Ovary (tissue), 9 donors: ENCODE data around the gene DOK6. TPM values are rescaled to one million over a fixed set of nuclear protein-coding genes. Genes with fewer than 3 reads are reported as not detected.

ENCODE experiments used
- DNase-seq, 5 donors: peaks; one replicate each; pipeline ENCODE4 v3.0.0-alpha.2; 2019 to 2020
- H3K27ac ChIP-seq, 2 donors: fragments of 200-600 bp; one replicate each; pipeline versions ENCODE4 v1.5.1 to v1.8.0; 2019 to 2022
- H3K27me3 ChIP-seq: fragments of 200-600 bp; one replicate; pipeline ENCODE4 v1.8.0; 2022
- H3K36me3 ChIP-seq: fragments of 200-600 bp; sonication (generic); one replicate; pipeline ENCODE4 v1.5.1; 2019
- H3K4me1 ChIP-seq: one replicate; pipeline ENCODE4 v1.8.1; 2013; ENCODE audit warnings: mild to moderate bottlenecking, moderate library complexity; ENCODE audit not compliant: insufficient read depth
- H3K4me3 ChIP-seq: fragments of 200-600 bp; sonication (generic); one replicate; pipeline ENCODE4 v1.5.1; 2017
- H3K9me3 ChIP-seq, 2 donors: fragments of 200-600 bp in 1 of 2; sonication (generic) in 1 of 2; one replicate each; pipeline versions ENCODE4 v1.5.1 to v1.8.1; 2013 to 2019; ENCODE audit warnings: mild to moderate bottlenecking in 1 of 2, moderate library complexity in 1 of 2
- CTCF ChIP-seq, 3 donors: fragments of 450-650 bp in 2 of 3; fragments of 200-600 bp in 1 of 3; IDR thresholded peaks; one replicate each; pipeline versions ENCODE4 v1.5.1 to v1.8.0; 2016 to 2022; ENCODE audit warnings: antibody characterized with exemption in 3 of 3, mild to moderate bottlenecking in 1 of 3
- EP300 ChIP-seq: sonication (generic); formaldehyde crosslinking; IDR thresholded peaks from one replicate; pipeline ENCODE4 v1.6.1; 2017; ENCODE audit warnings: antibody characterized with exemption
- POLR2A ChIP-seq: fragments of 450-650 bp; IDR thresholded peaks from one replicate; pipeline ENCODE4 v1.6.1; 2017; ENCODE audit warnings: antibody characterized with exemption, mild to moderate bottlenecking, moderate library complexity
- WGBS, 3 donors: extraction: QIAGEN DNeasy Blood & Tissue Kit in 1 of 3; methylation state at CpG; one replicate each; pipeline versions ENCODE4 v1.1.5 to v1.1.7; 2013 to 2017; 5-methylcytosine and 5-hydroxymethylcytosine counted together
- intact Hi-C, 4 donors: fragments of 100-400 bp; cut with DNase I; formaldehyde crosslinking; loops; one replicate each; pipeline versions ENCODE4 v1.11.0 to v1.15.1; 2022 to 2023
- polyA plus RNA-seq, 2 donors: library from polyadenylated mRNA; stranded (reverse); fragments of 200-250 nt in 1 of 2; fragments of 350-450 nt in 1 of 2; fragmentation: Illumina TruSeq in 1 of 2; extraction: RNeasy Lipid Tissue Mini Kit (QIAGEN cat#74804) in 1 of 2; gene quantifications; one replicate each; pipeline ENCODE4 v1.2.3, GENCODE V29; 2013 to 2014
- total RNA-seq, 7 donors: library from RNA; depleted of rRNA in 2 of 7; stranded (reverse); fragments of >200 nt in 2 of 7; fragmentation: NEBNext Ultra II Directional in 3 of 7; extraction: Animal tissue kit (Norgen Biotek cat#: 25700) in 3 of 7; gene quantifications; one replicate each; pipeline versions ENCODE4 v1.1.0 to v1.2.4, GENCODE V29; 2016 to 2023
- donor health status: DM: no; HTN: no; CAD: no; lungs with moderate emphysema.
- donor health status: DM: no; HTN: no; CAD: no.
- donor health status: Bipolar disorder and iron deficiency.
- donor health status: DM: yes; HTN: yes; CAD: no.
- donor health status: DM: no; HTN: no; CAD: no.
- donor health status: DM: yes; HTN: yes; CAD: no.

The DOK6 gene
- total and polyA plus RNA-seq, 9 donors, result 1.3 to 4.4 (median 2.8) TPM

GRCh38 chr18:69490072-69490471 lies 89.4 kb downstream of the DOK6 start:
- Histone ChIP-seq H3K27ac (no peak overlapping the region), H3K4me1 (no peaks in the 10 kb centered on the region), H3K27me3 (no peaks in the 10 kb centered on the region), H3K36me3 (no peaks in the 10 kb centered on the region), H3K9me3 (no peaks in the 10 kb centered on the region), H3K4me3 (no peak overlapping the region)
- WGBS, 3 donors, result 14 to 49% (median 31%) methylated on average over 1 of the region's 1 CpG
- TF ChIP-seq POLR2A, result no peak
- no peak for TF ChIP-seq EP300
- TF ChIP-seq CTCF (IDR thresholded peaks at IDR 0.05), result no peak
- DNase-seq, result no peak
- intact Hi-C loops, result no loop called here

- no peaks in the 10 kb centered on the region for H3K36me3 ChIP-seq
- no peak for TF ChIP-seq CTCF (IDR thresholded peaks at IDR 0.05)
- no peak for TF ChIP-seq POLR2A
- no peak for TF ChIP-seq EP300
- no peak overlapping the region for H3K27ac ChIP-seq
- intact Hi-C loops, result no loop called here
- DNase-seq, result no peak
- no peaks in the 10 kb centered on the region for H3K27me3 ChIP-seq
- no peak overlapping the region for H3K4me3 ChIP-seq
- 28 to 52% (median 41%) methylated on average over 4 of the region's 4 CpGs for WGBS, 3 donors
- no peaks in the 10 kb centered on the region for H3K9me3 ChIP-seq
- H3K4me1 ChIP-seq, result no peaks in the 10 kb centered on the region
These were observed 90.1 kb downstream of the DOK6 start for GRCh38 chr18:69490813-69491212.

- DNase-seq, result no peak
- no peak overlapping the region for H3K27ac ChIP-seq
- H3K4me1 ChIP-seq, result no peaks in the 10 kb centered on the region
- TF ChIP-seq CTCF (IDR thresholded peaks at IDR 0.05) (no peak), POLR2A (no peak), EP300 (no peak)
- H3K9me3 ChIP-seq, result no peaks in the 10 kb centered on the region
- WGBS, 3 donors, result 10 to 35% (median 25%) methylated on average over 2 of the region's 2 CpGs
- no peak overlapping the region for H3K4me3 ChIP-seq
- no peaks in the 10 kb centered on the region for H3K36me3 ChIP-seq
- intact Hi-C loops, result no loop called here
- H3K27me3 ChIP-seq, result no peaks in the 10 kb centered on the region
These were observed 90.9 kb downstream of the DOK6 start for GRCh38 chr18:69491576-69491975.

GRCh38 chr18:69492861-69493260 lies 92.2 kb downstream of the DOK6 start:
- Histone ChIP-seq H3K4me1 (no peaks in the 10 kb centered on the region), H3K4me3 (no peak overlapping the region), H3K27ac (no peak overlapping the region), H3K36me3 (no peaks in the 10 kb centered on the region), H3K27me3 (no peaks in the 10 kb centered on the region), H3K9me3 (no peaks in the 10 kb centered on the region)
- 84 to 87% (median 86%) methylated on average over 2 of the region's 2 CpGs for WGBS, 3 donors
- intact Hi-C loops, result no loop called here
- no peak for DNase-seq
- no peak for TF ChIP-seq POLR2A
- TF ChIP-seq CTCF (IDR thresholded peaks at IDR 0.05), result no peak
- no peak for TF ChIP-seq EP300

GRCh38 chr18:69494841-69495240 lies 94.2 kb downstream of the DOK6 start:
- no peaks in the 10 kb centered on the region for H3K4me1 ChIP-seq
- TF ChIP-seq POLR2A (no peak), CTCF (IDR thresholded peaks at IDR 0.05) (no peak), EP300 (no peak)
- WGBS, 3 donors, result 94 to 100% (median 97%) methylated on average over 4 of the region's 4 CpGs
- H3K4me3 ChIP-seq, result no peak overlapping the region
- no peaks in the 10 kb centered on the region for H3K27me3 ChIP-seq
- intact Hi-C loops, result no loop called here
- H3K36me3 ChIP-seq, result no peaks in the 10 kb centered on the region
- H3K9me3 ChIP-seq, result no peaks in the 10 kb centered on the region
- H3K27ac ChIP-seq, result no peak overlapping the region
- no peak for DNase-seq
